Karpas-422 (cell line): ENCODE results near the gene NPIPB2. TPM values are rescaled to one million over a fixed set of nuclear protein-coding genes. Genes with fewer than 3 reads are reported as not detected.

ENCODE experiments used
- DNase-seq: peaks from one replicate; pipeline ENCODE4 v3.0.0-alpha.2; 2015
- H2AFZ ChIP-seq: fragments of 200-600 bp; sonication (generic); 2 replicates; pipeline ENCODE4 v1.6.1; 2014; ENCODE audit warnings: antibody characterized with exemption, low read length, mixed read lengths
- H3K27ac ChIP-seq: fragments of 200-600 bp; sonication (generic); 2 replicates; pipeline ENCODE4 v1.5.1; 2014; ENCODE audit warnings: mild to moderate bottlenecking, low read length, moderate library complexity
- H3K27me3 ChIP-seq: fragments of 200-600 bp; sonication (generic); 2 replicates; pipeline ENCODE4 v1.6.1; 2014; ENCODE audit warnings: low read length, mixed read lengths
- H3K36me3 ChIP-seq: fragments of 200-600 bp; sonication (generic); 2 replicates; pipeline ENCODE4 v1.6.1; 2014; ENCODE audit warnings: low read length, mixed read lengths; ENCODE audit not compliant: insufficient read depth
- H3K4me1 ChIP-seq: fragments of 200-600 bp; sonication (generic); 2 replicates; pipeline ENCODE4 v1.6.1; 2014; ENCODE audit warnings: mild to moderate bottlenecking, low read length, mixed read lengths
- H3K4me2 ChIP-seq: fragments of 200-600 bp; sonication (generic); 2 replicates; pipeline ENCODE4 v1.6.1; 2014; ENCODE audit warnings: low read length, low read depth, mild to moderate bottlenecking; ENCODE audit not compliant: poor library complexity, severe bottlenecking
- H3K4me3 ChIP-seq: fragments of 200-600 bp; sonication (generic); 2 replicates; pipeline ENCODE4 v1.5.1; 2014; ENCODE audit warnings: mild to moderate bottlenecking, antibody characterized with exemption, low read length, mixed read lengths
- H3K79me2 ChIP-seq: fragments of 200-600 bp; sonication (generic); 2 replicates; pipeline ENCODE4 v1.6.1; 2014; ENCODE audit warnings: mild to moderate bottlenecking, low read length, mixed read lengths
- H3K9ac ChIP-seq: fragments of 200-600 bp; sonication (generic); 2 replicates; pipeline ENCODE4 v1.6.0; 2014; ENCODE audit warnings: low read length
- H3K9me2 ChIP-seq: fragments of 200-600 bp; sonication (generic), shearing (Covaris generic); replicated peaks from 2 replicates; pipeline ENCODE4 v1.6.0; 2014; ENCODE audit warnings: mild to moderate bottlenecking, low read length, moderate library complexity; ENCODE audit not compliant: insufficient read depth
- H3K9me3 ChIP-seq: fragments of 300-700, 200-600 bp; sonication (generic); 2 replicates; pipeline ENCODE4 v1.6.1; 2014; ENCODE audit warnings: low read length, mixed read lengths
- H4K20me1 ChIP-seq: fragments of 200-600 bp; sonication (generic); 2 replicates; pipeline ENCODE4 v1.6.1; 2014; ENCODE audit warnings: mild to moderate bottlenecking, antibody characterized with exemption, low read length, low read depth; ENCODE audit not compliant: insufficient read depth
- total RNA-seq: library from RNA; depleted of rRNA; stranded (reverse); fragments of >200 nt; shearing (Covaris generic); gene quantifications from 2 replicates; pipeline ENCODE4 v1.2.3, GENCODE V29; 2014; ENCODE audit warnings: low replicate concordance

NPIPB2 gene
- total RNA-seq, 1 experiment from 2014 or later, result 17.6 TPM

- H4K20me1 ChIP-seq, result peaks cover 55% of the 10 kb centered on the region
- H3K27ac ChIP-seq, result no peak overlapping the region
- H3K79me2 ChIP-seq, result peaks cover 94% of the 10 kb centered on the region
- peaks cover 9% of the 10 kb centered on the region; the same call in 1 of the 2 replicates for H3K36me3 ChIP-seq
- H3K9me3 ChIP-seq, result no peaks in the 10 kb centered on the region
- DNase-seq, result no peak
- no peak overlapping the region for H3K4me3 ChIP-seq
- no peak overlapping the region for H2AFZ ChIP-seq
- no peak overlapping the region for H3K9ac ChIP-seq
- no peak overlapping the region for H3K4me2 ChIP-seq
- H3K27me3 ChIP-seq, result no peaks in the 10 kb centered on the region
- H3K9me2 ChIP-seq, result no peaks in the 10 kb centered on the region
- H3K4me1 ChIP-seq, result peaks cover 8% of the 10 kb centered on the region
Observed at GRCh38 chr16:11903906-11904305, 37.9 kb downstream of the NPIPB2 start.

- Histone ChIP-seq H3K9ac (no peak overlapping the region), H3K27ac (no peak overlapping the region), H3K4me1 (peaks cover 5% of the 10 kb centered on the region), H4K20me1 (peaks cover 50% of the 10 kb centered on the region), H3K4me2 (no peak overlapping the region), H2AFZ (no peak overlapping the region), H3K9me3 (no peaks in the 10 kb centered on the region), H3K79me2 (peaks cover 97% of the 10 kb centered on the region), H3K27me3 (no peaks in the 10 kb centered on the region), H3K36me3 (peaks cover 17% of the 10 kb centered on the region; the same call in 1 of the 2 replicates), H3K4me3 (no peak overlapping the region), H3K9me2 (no peaks in the 10 kb centered on the region)
- DNase-seq, result no peak
Observed at GRCh38 chr16:11901091-11901490, 40.8 kb downstream of the NPIPB2 start.

- H3K9ac ChIP-seq, result no peak overlapping the region
- H3K9me3 ChIP-seq, result no peaks in the 10 kb centered on the region
- H3K4me2 ChIP-seq, result no peak overlapping the region
- DNase-seq, result no peak
- no peaks in the 10 kb centered on the region for H3K27me3 ChIP-seq
- H3K36me3 ChIP-seq, result peaks cover 43% of the 10 kb centered on the region
- no peaks in the 10 kb centered on the region for H3K9me2 ChIP-seq
- H3K79me2 ChIP-seq, result peaks cover 84% of the 10 kb centered on the region
- H4K20me1 ChIP-seq, result peaks cover 33% of the 10 kb centered on the region
- no peak overlapping the region for H2AFZ ChIP-seq
- H3K27ac ChIP-seq, result no peak overlapping the region
- no peak overlapping the region for H3K4me3 ChIP-seq
- H3K4me1 ChIP-seq, result peaks cover 5% of the 10 kb centered on the region
Observed at GRCh38 chr16:11896486-11897176, 45.2 kb downstream of the NPIPB2 start.

- Histone ChIP-seq H3K4me3 (no peak overlapping the region), H3K4me2 (no peak overlapping the region), H2AFZ (no peak overlapping the region), H3K9ac (no peak overlapping the region), H3K27me3 (no peaks in the 10 kb centered on the region), H3K27ac (no peak overlapping the region), H3K4me1 (peaks cover 5% of the 10 kb centered on the region), H3K36me3 (peaks cover 49% of the 10 kb centered on the region), H3K9me3 (no peaks in the 10 kb centered on the region), H3K79me2 (peaks cover 62% of the 10 kb centered on the region), H4K20me1 (peaks cover 11% of the 10 kb centered on the region; the same call in 1 of the 2 replicates), H3K9me2 (no peaks in the 10 kb centered on the region)
- no peak for DNase-seq
Observed at GRCh38 chr16:11893571-11893970, 48.3 kb downstream of the NPIPB2 start.

- H3K27me3 ChIP-seq, result no peaks in the 10 kb centered on the region
- H4K20me1 ChIP-seq, result peaks cover 5% of the 10 kb centered on the region; the same call in 1 of the 2 replicates
- H3K27ac ChIP-seq, result no peak overlapping the region
- peaks cover under 1% of the 10 kb centered on the region for H3K4me1 ChIP-seq
- no peaks in the 10 kb centered on the region for H3K9me3 ChIP-seq
- peaks cover 54% of the 10 kb centered on the region for H3K79me2 ChIP-seq
- H3K4me3 ChIP-seq, result no peak overlapping the region
- no peak for DNase-seq
- no peak overlapping the region for H3K4me2 ChIP-seq
- H3K36me3 ChIP-seq, result peaks cover 45% of the 10 kb centered on the region
- no peak overlapping the region for H3K9ac ChIP-seq
- H3K9me2 ChIP-seq, result no peaks in the 10 kb centered on the region
- no peak overlapping the region for H2AFZ ChIP-seq
Observed at GRCh38 chr16:11892761-11893160, 49.1 kb downstream of the NPIPB2 start.

- no peaks in the 10 kb centered on the region for H3K9me3 ChIP-seq
- peaks cover 50% of the 10 kb centered on the region for H3K36me3 ChIP-seq
- H3K27ac ChIP-seq, result no peak overlapping the region
- no peak overlapping the region for H3K9ac ChIP-seq
- H3K4me3 ChIP-seq, result no peak overlapping the region
- no peaks in the 10 kb centered on the region for H3K4me1 ChIP-seq
- no peaks in the 10 kb centered on the region for H4K20me1 ChIP-seq
- peaks cover 38% of the 10 kb centered on the region for H3K79me2 ChIP-seq
- no peak for DNase-seq
- H3K9me2 ChIP-seq, result no peaks in the 10 kb centered on the region
- H2AFZ ChIP-seq, result no peak overlapping the region
- H3K27me3 ChIP-seq, result no peaks in the 10 kb centered on the region
- H3K4me2 ChIP-seq, result no peak overlapping the region
Observed at GRCh38 chr16:11890231-11890965, 51.4 kb downstream of the NPIPB2 start.

- no peaks in the 10 kb centered on the region for H3K9me2 ChIP-seq
- no peaks in the 10 kb centered on the region for H3K4me1 ChIP-seq
- H3K36me3 ChIP-seq, result peaks cover 44% of the 10 kb centered on the region
- H3K27ac ChIP-seq, result no peak overlapping the region
- H3K9ac ChIP-seq, result no peak overlapping the region
- peaks cover 28% of the 10 kb centered on the region for H3K79me2 ChIP-seq
- no peak for DNase-seq
- no peaks in the 10 kb centered on the region for H3K9me3 ChIP-seq
- H3K4me2 ChIP-seq, result no peak overlapping the region
- H3K27me3 ChIP-seq, result no peaks in the 10 kb centered on the region
- no peaks in the 10 kb centered on the region for H4K20me1 ChIP-seq
- H2AFZ ChIP-seq, result no peak overlapping the region
- H3K4me3 ChIP-seq, result no peak overlapping the region
Observed at GRCh38 chr16:11886881-11887280, 55.0 kb downstream of the NPIPB2 start.

- H4K20me1 ChIP-seq, result no peaks in the 10 kb centered on the region
- no peaks in the 10 kb centered on the region for H3K9me3 ChIP-seq
- H3K9ac ChIP-seq, result no peak overlapping the region
- no peaks in the 10 kb centered on the region for H3K4me1 ChIP-seq
- H3K36me3 ChIP-seq, result peaks cover 56% of the 10 kb centered on the region
- no peak overlapping the region for H3K4me3 ChIP-seq
- no peak overlapping the region for H3K4me2 ChIP-seq
- H2AFZ ChIP-seq, result no peak overlapping the region
- no peaks in the 10 kb centered on the region for H3K9me2 ChIP-seq
- H3K79me2 ChIP-seq, result peaks cover 29% of the 10 kb centered on the region
- no peaks in the 10 kb centered on the region for H3K27me3 ChIP-seq
- DNase-seq, result no peak
- H3K27ac ChIP-seq, result no peak overlapping the region
Observed at GRCh38 chr16:11884035-11884434, 57.8 kb downstream of the NPIPB2 start.
